ENCODE measurements around the gene CCHCR1.

The CCHCR1 gene

DNA sequence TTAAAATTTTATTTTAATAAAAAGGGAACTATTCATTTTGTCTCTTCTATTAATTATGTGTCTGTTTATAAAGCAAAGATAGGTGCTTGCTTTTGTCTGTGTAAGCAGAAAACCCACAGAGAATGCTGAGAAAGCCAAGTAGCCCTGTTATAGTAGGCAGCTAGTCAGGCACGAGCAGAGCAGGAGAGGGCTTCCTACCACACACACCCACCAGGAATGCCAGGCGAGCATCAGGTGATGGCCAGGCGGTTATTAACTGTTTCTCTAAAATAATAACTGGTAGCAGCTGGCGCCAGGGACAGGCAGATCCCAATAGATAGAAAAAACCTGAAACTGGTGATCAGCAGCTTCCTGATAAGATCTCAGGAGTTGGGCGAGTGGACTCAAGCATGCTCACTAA lies 60.9 kb downstream of the CCHCR1 start:
- DNase-seq: no peak

DNA sequence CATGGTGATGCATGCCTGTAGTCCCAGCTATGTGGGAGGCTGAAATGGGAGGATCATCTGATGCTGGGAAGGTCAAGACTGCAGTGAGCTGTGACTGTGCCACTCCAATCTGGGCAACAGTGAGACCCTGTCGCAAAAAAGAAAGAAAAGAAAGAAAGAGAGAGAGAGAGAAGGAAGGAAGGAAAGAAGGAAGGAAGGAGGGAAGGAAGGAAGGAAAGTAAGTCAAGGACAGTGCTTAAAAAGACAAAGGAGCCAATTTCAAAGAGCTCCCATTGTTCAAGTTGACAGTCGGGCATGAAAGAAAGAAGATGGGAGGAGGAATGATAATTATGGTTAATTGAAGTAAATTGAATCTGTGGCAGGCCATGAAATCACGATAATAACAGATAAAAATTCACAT lies 61.4 kb downstream of the CCHCR1 start:
- DNase-seq: no peak

GRCh38 chr6:31094389-31094881 lies 63.2 kb downstream of the CCHCR1 start:
- DNase-seq: no peak

GRCh38 chr6:31092769-31093505 lies 64.7 kb downstream of the CCHCR1 start:
- DNase-seq: no peak
